Vagina (tissue), 2 donors: ENCODE data around the gene ARID2.

Experiments
- CTCF ChIP-seq, 3 experiments: fragments of 450-650 bp in 2 of 3; fragments of 200-600 bp in 1 of 3; sonication (generic) in 1 of 3; IDR thresholded peaks; one replicate each; pipeline ENCODE4 v1.5.1; 2017 to 2019; ENCODE audit warnings: antibody characterized with exemption in 3 of 3, mild to moderate bottlenecking in 2 of 3, moderate library complexity in 2 of 3
- POLR2AphosphoS5 ChIP-seq, 2 donors: sonication (generic); formaldehyde crosslinking; IDR thresholded peaks; one replicate each; pipeline ENCODE4 v1.9.0; 2017; ENCODE audit warnings: antibody characterized with exemption in 2 of 2, mild to moderate bottlenecking in 2 of 2, low read depth in 1 of 2; ENCODE audit not compliant: insufficient read depth in 1 of 2

- no peak for TF ChIP-seq CTCF (IDR thresholded peaks at IDR 0.05)
- TF ChIP-seq POLR2AphosphoS5 (IDR thresholded peaks at IDR 0.05; ENCODE audit: insufficient read depth in 1 of 2, low read depth in 1 of 2), result no peak
Measured at GRCh38 chr12:45816652-45817051, 87.1 kb downstream of the ARID2 start.
